ENCODE measurements around the gene MALL. TPM values are rescaled to one million over a fixed set of nuclear protein-coding genes. Genes with fewer than 3 reads are reported as not detected.

Gene MALL
- total and polyA plus RNA-seq, 2 of the 13 experiments (the other 11 are each of a cell fraction or from before 2014, with no cell fraction given) = not detected

DNA sequence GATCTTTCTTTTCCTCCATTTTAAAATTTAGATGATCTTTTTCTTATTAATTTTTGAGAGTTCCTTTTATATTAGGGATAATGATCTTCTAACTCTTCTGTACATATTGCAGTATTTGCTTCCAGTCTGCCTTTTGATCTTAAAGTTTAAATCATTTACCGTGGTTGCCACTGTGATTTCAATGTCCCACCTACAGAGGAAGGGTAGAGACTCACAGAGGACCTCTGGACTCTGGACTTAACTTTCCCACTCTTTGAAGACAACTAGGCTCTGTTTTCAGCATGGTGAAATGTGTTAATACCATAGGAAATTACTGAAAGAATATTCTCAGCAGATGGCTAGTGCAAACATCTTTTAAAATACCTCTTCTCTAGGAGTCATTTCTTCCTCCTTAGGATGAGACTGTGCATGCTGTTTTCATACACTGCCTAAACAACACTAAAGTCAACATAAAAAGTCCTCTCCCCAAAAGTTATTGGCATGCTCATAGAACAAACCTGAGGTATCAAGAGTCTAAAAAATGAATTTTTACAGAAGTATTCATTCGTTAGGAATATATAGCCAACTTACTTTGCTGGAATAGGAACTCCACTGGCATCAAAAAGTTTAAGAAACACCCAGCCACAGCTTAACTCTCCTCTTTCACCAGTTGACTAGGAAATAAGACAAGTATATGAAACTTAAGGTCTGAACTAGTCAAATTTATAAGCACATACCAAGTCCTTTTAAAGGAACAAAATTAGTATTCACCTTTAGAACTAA is 30.7 kb upstream of the MALL start (continued):
- TF ChIP-seq, protein P1, sequence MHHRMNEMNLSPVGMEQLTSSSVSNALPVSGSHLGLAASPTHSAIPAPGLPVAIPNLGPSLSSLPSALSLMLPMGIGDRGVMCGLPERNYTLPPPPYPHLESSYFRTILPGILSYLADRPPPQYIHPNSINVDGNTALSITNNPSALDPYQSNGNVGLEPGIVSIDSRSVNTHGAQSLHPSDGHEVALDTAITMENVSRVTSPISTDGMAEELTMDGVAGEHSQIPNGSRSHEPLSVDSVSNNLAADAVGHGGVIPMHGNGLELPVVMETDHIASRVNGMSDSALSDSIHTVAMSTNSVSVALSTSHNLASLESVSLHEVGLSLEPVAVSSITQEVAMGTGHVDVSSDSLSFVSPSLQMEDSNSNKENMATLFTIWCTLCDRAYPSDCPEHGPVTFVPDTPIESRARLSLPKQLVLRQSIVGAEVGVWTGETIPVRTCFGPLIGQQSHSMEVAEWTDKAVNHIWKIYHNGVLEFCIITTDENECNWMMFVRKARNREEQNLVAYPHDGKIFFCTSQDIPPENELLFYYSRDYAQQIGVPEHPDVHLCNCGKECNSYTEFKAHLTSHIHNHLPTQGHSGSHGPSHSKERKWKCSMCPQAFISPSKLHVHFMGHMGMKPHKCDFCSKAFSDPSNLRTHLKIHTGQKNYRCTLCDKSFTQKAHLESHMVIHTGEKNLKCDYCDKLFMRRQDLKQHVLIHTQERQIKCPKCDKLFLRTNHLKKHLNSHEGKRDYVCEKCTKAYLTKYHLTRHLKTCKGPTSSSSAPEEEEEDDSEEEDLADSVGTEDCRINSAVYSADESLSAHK (CRISPR knock-in tag; IDR thresholded peaks at IDR 0.05; ENCODE audit: borderline replicate concordance) = no peak
- TF ChIP-seq, protein P2, sequence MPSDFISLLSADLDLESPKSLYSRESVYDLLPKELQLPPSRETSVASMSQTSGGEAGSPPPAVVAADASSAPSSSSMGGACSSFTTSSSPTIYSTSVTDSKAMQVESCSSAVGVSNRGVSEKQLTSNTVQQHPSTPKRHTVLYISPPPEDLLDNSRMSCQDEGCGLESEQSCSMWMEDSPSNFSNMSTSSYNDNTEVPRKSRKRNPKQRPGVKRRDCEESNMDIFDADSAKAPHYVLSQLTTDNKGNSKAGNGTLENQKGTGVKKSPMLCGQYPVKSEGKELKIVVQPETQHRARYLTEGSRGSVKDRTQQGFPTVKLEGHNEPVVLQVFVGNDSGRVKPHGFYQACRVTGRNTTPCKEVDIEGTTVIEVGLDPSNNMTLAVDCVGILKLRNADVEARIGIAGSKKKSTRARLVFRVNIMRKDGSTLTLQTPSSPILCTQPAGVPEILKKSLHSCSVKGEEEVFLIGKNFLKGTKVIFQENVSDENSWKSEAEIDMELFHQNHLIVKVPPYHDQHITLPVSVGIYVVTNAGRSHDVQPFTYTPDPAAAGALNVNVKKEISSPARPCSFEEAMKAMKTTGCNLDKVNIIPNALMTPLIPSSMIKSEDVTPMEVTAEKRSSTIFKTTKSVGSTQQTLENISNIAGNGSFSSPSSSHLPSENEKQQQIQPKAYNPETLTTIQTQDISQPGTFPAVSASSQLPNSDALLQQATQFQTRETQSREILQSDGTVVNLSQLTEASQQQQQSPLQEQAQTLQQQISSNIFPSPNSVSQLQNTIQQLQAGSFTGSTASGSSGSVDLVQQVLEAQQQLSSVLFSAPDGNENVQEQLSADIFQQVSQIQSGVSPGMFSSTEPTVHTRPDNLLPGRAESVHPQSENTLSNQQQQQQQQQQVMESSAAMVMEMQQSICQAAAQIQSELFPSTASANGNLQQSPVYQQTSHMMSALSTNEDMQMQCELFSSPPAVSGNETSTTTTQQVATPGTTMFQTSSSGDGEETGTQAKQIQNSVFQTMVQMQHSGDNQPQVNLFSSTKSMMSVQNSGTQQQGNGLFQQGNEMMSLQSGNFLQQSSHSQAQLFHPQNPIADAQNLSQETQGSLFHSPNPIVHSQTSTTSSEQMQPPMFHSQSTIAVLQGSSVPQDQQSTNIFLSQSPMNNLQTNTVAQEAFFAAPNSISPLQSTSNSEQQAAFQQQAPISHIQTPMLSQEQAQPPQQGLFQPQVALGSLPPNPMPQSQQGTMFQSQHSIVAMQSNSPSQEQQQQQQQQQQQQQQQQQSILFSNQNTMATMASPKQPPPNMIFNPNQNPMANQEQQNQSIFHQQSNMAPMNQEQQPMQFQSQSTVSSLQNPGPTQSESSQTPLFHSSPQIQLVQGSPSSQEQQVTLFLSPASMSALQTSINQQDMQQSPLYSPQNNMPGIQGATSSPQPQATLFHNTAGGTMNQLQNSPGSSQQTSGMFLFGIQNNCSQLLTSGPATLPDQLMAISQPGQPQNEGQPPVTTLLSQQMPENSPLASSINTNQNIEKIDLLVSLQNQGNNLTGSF (CRISPR knock-in tag; IDR thresholded peaks at IDR 0.05) = no peak
- TF ChIP-seq, protein P3, sequence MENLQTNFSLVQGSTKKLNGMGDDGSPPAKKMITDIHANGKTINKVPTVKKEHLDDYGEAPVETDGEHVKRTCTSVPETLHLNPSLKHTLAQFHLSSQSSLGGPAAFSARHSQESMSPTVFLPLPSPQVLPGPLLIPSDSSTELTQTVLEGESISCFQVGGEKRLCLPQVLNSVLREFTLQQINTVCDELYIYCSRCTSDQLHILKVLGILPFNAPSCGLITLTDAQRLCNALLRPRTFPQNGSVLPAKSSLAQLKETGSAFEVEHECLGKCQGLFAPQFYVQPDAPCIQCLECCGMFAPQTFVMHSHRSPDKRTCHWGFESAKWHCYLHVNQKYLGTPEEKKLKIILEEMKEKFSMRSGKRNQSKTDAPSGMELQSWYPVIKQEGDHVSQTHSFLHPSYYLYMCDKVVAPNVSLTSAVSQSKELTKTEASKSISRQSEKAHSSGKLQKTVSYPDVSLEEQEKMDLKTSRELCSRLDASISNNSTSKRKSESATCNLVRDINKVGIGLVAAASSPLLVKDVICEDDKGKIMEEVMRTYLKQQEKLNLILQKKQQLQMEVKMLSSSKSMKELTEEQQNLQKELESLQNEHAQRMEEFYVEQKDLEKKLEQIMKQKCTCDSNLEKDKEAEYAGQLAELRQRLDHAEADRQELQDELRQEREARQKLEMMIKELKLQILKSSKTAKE (CRISPR knock-in tag; IDR thresholded peaks at IDR 0.05; ENCODE audit: borderline replicate concordance) = no peak
- TF ChIP-seq POLR2A (IDR thresholded peaks at IDR 0.05; ENCODE audit: insufficient read depth in 1 of 2, low read depth in 2 of 2, low read length in 2 of 2) = no peak
- TF ChIP-seq KDM5B (CRISPR knock-in tag; IDR thresholded peaks at IDR 0.05; ENCODE audit: borderline replicate concordance) = no peak
- TF ChIP-seq, protein P4, sequence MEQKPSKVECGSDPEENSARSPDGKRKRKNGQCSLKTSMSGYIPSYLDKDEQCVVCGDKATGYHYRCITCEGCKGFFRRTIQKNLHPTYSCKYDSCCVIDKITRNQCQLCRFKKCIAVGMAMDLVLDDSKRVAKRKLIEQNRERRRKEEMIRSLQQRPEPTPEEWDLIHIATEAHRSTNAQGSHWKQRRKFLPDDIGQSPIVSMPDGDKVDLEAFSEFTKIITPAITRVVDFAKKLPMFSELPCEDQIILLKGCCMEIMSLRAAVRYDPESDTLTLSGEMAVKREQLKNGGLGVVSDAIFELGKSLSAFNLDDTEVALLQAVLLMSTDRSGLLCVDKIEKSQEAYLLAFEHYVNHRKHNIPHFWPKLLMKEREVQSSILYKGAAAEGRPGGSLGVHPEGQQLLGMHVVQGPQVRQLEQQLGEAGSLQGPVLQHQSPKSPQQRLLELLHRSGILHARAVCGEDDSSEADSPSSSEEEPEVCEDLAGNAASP (CRISPR knock-in tag; IDR thresholded peaks at IDR 0.05; ENCODE audit: borderline replicate concordance) = no peak
- TF ChIP-seq, protein P5, sequence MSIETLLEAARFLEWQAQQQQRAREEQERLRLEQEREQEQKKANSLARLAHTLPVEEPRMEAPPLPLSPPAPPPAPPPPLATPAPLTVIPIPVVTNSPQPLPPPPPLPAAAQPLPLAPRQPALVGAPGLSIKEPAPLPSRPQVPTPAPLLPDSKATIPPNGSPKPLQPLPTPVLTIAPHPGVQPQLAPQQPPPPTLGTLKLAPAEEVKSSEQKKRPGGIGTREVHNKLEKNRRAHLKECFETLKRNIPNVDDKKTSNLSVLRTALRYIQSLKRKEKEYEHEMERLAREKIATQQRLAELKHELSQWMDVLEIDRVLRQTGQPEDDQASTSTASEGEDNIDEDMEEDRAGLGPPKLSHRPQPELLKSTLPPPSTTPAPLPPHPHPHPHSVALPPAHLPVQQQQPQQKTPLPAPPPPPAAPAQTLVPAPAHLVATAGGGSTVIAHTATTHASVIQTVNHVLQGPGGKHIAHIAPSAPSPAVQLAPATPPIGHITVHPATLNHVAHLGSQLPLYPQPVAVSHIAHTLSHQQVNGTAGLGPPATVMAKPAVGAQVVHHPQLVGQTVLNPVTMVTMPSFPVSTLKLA (IDR thresholded peaks at IDR 0.05) = no peak
- TF ChIP-seq ZSCAN12 (CRISPR knock-in tag; IDR thresholded peaks at IDR 0.05) = no peak
- TF ChIP-seq, protein P6, sequence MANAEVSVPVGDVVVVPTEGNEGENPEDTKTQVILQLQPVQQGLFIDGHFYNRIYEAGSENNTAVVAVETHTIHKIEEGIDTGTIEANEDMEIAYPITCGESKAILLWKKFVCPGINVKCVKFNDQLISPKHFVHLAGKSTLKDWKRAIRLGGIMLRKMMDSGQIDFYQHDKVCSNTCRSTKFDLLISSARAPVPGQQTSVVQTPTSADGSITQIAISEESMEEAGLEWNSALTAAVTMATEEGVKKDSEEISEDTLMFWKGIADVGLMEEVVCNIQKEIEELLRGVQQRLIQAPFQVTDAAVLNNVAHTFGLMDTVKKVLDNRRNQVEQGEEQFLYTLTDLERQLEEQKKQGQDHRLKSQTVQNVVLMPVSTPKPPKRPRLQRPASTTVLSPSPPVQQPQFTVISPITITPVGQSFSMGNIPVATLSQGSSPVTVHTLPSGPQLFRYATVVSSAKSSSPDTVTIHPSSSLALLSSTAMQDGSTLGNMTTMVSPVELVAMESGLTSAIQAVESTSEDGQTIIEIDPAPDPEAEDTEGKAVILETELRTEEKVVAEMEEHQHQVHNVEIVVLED (CRISPR knock-in tag; IDR thresholded peaks at IDR 0.05; ENCODE audit: borderline replicate concordance) = 0 out of 2 replicates have a peak, but pooled peaks have one; percentile 17
- peak; percentile 96 for TF ChIP-seq NCOR1 (IDR thresholded peaks at IDR 0.05; ENCODE audit: borderline replicate concordance, low read length)
- TF ChIP-seq KAT2B (IDR thresholded peaks at IDR 0.05; ENCODE audit: borderline replicate concordance, low read depth, low read length) = no peak
- peak; percentile 91 for TF ChIP-seq GATAD2A (CRISPR knock-in tag; IDR thresholded peaks at IDR 0.05)
